Measurements from ENCODE around the gene KRT7.

DNA sequence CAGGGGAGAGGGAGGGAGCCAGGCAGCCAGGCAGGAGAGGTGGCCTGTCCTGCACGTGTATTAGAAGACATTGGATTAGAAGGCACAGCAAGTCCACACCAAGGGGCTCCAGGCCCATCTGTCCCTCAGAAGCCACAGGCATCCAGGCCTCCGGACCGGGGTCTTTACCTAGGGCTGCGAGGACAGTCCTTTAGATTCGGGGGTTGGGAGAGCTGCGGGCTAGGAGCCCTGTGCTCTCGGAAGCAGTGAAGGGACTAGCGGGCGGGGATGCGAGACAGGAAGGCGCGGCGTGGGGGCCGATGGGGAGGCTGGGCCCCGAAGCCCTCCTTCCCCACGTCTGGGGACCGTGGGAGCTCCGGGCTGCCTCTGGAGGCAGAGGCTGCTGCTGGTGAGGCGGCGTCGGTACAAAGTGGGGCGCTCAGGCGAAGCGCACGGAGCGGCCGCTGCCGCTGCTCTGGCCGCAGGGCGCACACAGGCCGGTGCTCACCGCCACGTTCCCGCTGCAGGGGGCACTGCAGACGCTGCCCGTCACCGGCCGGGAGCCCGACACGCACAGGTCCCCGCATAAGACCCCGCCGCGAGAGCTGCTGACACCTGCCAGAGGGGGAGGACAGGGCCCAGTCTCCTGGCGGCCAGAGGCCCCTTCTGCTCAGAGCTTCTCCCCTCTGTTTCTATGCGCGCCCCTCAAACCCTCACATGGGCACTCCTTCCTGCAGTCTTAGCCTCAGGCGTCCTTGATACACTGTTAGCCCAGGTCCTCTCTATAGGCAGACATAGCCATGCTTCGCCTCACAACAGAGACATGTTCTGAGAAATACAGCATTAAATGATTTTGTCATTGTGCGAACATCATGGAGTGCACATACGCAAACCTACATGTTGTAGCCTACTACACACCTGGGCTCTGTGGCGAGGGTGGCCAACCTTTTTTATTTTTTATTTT lies 17.3 kb downstream of the KRT7 start:
- TF ChIP-seq, protein P1, sequence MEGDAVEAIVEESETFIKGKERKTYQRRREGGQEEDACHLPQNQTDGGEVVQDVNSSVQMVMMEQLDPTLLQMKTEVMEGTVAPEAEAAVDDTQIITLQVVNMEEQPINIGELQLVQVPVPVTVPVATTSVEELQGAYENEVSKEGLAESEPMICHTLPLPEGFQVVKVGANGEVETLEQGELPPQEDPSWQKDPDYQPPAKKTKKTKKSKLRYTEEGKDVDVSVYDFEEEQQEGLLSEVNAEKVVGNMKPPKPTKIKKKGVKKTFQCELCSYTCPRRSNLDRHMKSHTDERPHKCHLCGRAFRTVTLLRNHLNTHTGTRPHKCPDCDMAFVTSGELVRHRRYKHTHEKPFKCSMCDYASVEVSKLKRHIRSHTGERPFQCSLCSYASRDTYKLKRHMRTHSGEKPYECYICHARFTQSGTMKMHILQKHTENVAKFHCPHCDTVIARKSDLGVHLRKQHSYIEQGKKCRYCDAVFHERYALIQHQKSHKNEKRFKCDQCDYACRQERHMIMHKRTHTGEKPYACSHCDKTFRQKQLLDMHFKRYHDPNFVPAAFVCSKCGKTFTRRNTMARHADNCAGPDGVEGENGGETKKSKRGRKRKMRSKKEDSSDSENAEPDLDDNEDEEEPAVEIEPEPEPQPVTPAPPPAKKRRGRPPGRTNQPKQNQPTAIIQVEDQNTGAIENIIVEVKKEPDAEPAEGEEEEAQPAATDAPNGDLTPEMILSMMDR (IDR thresholded peaks at IDR 0.05; ENCODE audit: low read depth, low read length, poor library complexity, severe bottlenecking), result no peak
- TF ChIP-seq EZH2phosphoT487 (IDR thresholded peaks at IDR 0.05; ENCODE audit: borderline replicate concordance, low read length), result no peak
